ENCODE data around the gene VTI1A. TPM values are rescaled to one million over a fixed set of nuclear protein-coding genes. Genes with fewer than 3 reads are reported as not detected.

VTI1A gene
- total and polyA plus RNA-seq, 2 experiments from 2014 or later = 20.4 to 39.8 TPM

- Histone ChIP-seq H4K20me1 (ENCODE audit: insufficient read depth, poor library complexity, severe bottlenecking) (no peaks in the 10 kb centered on the region), H3K79me2 (no peaks in the 10 kb centered on the region)
These were observed 18.4 kb downstream of the VTI1A start for GRCh38 chr10:112465299-112465883.

GRCh38 chr10:112466802-112467201 lies 19.8 kb downstream of the VTI1A start:
- WGBS (ENCODE audit: low lambda C conversion rate, missing lambda C conversion rate) = 98% methylated on average over 3 of the region's 3 CpGs
- Histone ChIP-seq H3K27ac (no peak overlapping the region), H3K4me2 (no peak overlapping the region), H3K9me2 (replicated peaks; ENCODE audit: insufficient read depth) (no peaks in the 10 kb centered on the region), H3K4me3 (no peak overlapping the region), H3K79me2 (no peaks in the 10 kb centered on the region), H3K4me1 (ENCODE audit: insufficient read depth) (no peaks in the 10 kb centered on the region), H3K9me3 (ENCODE audit: low read depth) (no peaks in the 10 kb centered on the region), H3K36me3 (replicated peaks; ENCODE audit: insufficient read depth, low read depth) (peaks cover 10% of the 10 kb centered on the region), H3K27me3 (no peaks in the 10 kb centered on the region), H2AFZ (no peak overlapping the region), H4K20me1 (ENCODE audit: insufficient read depth, poor library complexity, severe bottlenecking) (no peaks in the 10 kb centered on the region)
- no peak for TF ChIP-seq CTCF (IDR thresholded peaks at IDR 0.05; ENCODE audit: poor library complexity)
- no peak for TF ChIP-seq EZH2 (IDR thresholded peaks at IDR 0.05; ENCODE audit: borderline replicate concordance)
- TF ChIP-seq EZH2phosphoT487 (IDR thresholded peaks at IDR 0.05; ENCODE audit: low read depth, severe bottlenecking, unreplicated experiment) = no peak
- no peak for DNase-seq (ENCODE audit: low spot score)

More at GRCh38 chr10:112465299-112465883, 18.4 kb downstream of the VTI1A start:
- no peak overlapping the region for H2AFZ ChIP-seq
- 99% methylated on average over 3 of the region's 3 CpGs for WGBS (ENCODE audit: low lambda C conversion rate, missing lambda C conversion rate)
- H3K4me1 ChIP-seq (ENCODE audit: insufficient read depth) = no peaks in the 10 kb centered on the region
- no peak overlapping the region for H3K4me3 ChIP-seq
- H3K36me3 ChIP-seq (replicated peaks; ENCODE audit: insufficient read depth, low read depth) = peaks cover 10% of the 10 kb centered on the region
- DNase-seq (ENCODE audit: low spot score) = no peak
- TF ChIP-seq EZH2 (IDR thresholded peaks at IDR 0.05; ENCODE audit: borderline replicate concordance) (no peak), EZH2phosphoT487 (IDR thresholded peaks at IDR 0.05; ENCODE audit: low read depth, severe bottlenecking, unreplicated experiment) (no peak), CTCF (IDR thresholded peaks at IDR 0.05; ENCODE audit: poor library complexity) (no peak)
- H3K27ac ChIP-seq = no peak overlapping the region
- H3K9me3 ChIP-seq (ENCODE audit: low read depth) = no peaks in the 10 kb centered on the region
- H3K9me2 ChIP-seq (replicated peaks; ENCODE audit: insufficient read depth) = no peaks in the 10 kb centered on the region
- H3K4me2 ChIP-seq = no peak overlapping the region
- H3K27me3 ChIP-seq = no peaks in the 10 kb centered on the region

GRCh38 chr10:112467541-112468075 lies 20.6 kb downstream of the VTI1A start:
- no peak overlapping the region for H3K4me2 ChIP-seq
- H3K4me3 ChIP-seq = no peak overlapping the region
- no peaks in the 10 kb centered on the region for H3K4me1 ChIP-seq (ENCODE audit: insufficient read depth)
- no peak for DNase-seq (ENCODE audit: low spot score)
- H3K36me3 ChIP-seq (replicated peaks; ENCODE audit: insufficient read depth, low read depth) = peaks cover 10% of the 10 kb centered on the region
- no peak overlapping the region for H3K27ac ChIP-seq
- TF ChIP-seq EZH2 (IDR thresholded peaks at IDR 0.05; ENCODE audit: borderline replicate concordance) (no peak), EZH2phosphoT487 (IDR thresholded peaks at IDR 0.05; ENCODE audit: low read depth, severe bottlenecking, unreplicated experiment) (no peak)
- H3K79me2 ChIP-seq = no peaks in the 10 kb centered on the region
- no peaks in the 10 kb centered on the region for H4K20me1 ChIP-seq (ENCODE audit: insufficient read depth, poor library complexity, severe bottlenecking)
- H3K9me2 ChIP-seq (replicated peaks; ENCODE audit: insufficient read depth) = no peaks in the 10 kb centered on the region
- H2AFZ ChIP-seq = no peak overlapping the region
- H3K9me3 ChIP-seq (ENCODE audit: low read depth) = no peaks in the 10 kb centered on the region
- H3K27me3 ChIP-seq = no peaks in the 10 kb centered on the region
- WGBS (ENCODE audit: low lambda C conversion rate, missing lambda C conversion rate) = 94% methylated on average over 1 of the region's 1 CpG

GRCh38 chr10:112471878-112472487 lies 25.0 kb downstream of the VTI1A start:
- H4K20me1 ChIP-seq (ENCODE audit: insufficient read depth, poor library complexity, severe bottlenecking) = no peaks in the 10 kb centered on the region
- no peak overlapping the region for H2AFZ ChIP-seq
- no peaks in the 10 kb centered on the region for H3K4me1 ChIP-seq (ENCODE audit: insufficient read depth)
- DNase-seq (ENCODE audit: low spot score) = peak; percentile 58
- H3K4me2 ChIP-seq = no peak overlapping the region
- no peaks in the 10 kb centered on the region for H3K9me3 ChIP-seq (ENCODE audit: low read depth)
- no peak for TF ChIP-seq EZH2phosphoT487 (IDR thresholded peaks at IDR 0.05; ENCODE audit: low read depth, severe bottlenecking, unreplicated experiment)
- TF ChIP-seq CTCF (IDR thresholded peaks at IDR 0.05; ENCODE audit: poor library complexity) = peak; percentile 70
- no peak for TF ChIP-seq EZH2 (IDR thresholded peaks at IDR 0.05; ENCODE audit: borderline replicate concordance)
- 32% methylated on average over 4 of the region's 4 CpGs for WGBS (ENCODE audit: low lambda C conversion rate, missing lambda C conversion rate)
- no peak overlapping the region for H3K4me3 ChIP-seq
- peaks cover 10% of the 10 kb centered on the region for H3K79me2 ChIP-seq
- H3K36me3 ChIP-seq (replicated peaks; ENCODE audit: insufficient read depth, low read depth) = no peaks in the 10 kb centered on the region
- no peak overlapping the region for H3K27ac ChIP-seq
- no peaks in the 10 kb centered on the region for H3K27me3 ChIP-seq
- H3K9me2 ChIP-seq (replicated peaks; ENCODE audit: insufficient read depth) = no peaks in the 10 kb centered on the region
